GM19328 (cell line): Measurements from ENCODE around the gene SRPX.

Experiments
- ATAC-seq: cut with Tn5 transposase; IDR thresholded peaks from one replicate; pipeline ENCODE4 v1.9.1; 2021; ENCODE audit warnings: mild to moderate bottlenecking, moderate library complexity; ENCODE audit not compliant: unreplicated experiment

Gene SRPX

DNA sequence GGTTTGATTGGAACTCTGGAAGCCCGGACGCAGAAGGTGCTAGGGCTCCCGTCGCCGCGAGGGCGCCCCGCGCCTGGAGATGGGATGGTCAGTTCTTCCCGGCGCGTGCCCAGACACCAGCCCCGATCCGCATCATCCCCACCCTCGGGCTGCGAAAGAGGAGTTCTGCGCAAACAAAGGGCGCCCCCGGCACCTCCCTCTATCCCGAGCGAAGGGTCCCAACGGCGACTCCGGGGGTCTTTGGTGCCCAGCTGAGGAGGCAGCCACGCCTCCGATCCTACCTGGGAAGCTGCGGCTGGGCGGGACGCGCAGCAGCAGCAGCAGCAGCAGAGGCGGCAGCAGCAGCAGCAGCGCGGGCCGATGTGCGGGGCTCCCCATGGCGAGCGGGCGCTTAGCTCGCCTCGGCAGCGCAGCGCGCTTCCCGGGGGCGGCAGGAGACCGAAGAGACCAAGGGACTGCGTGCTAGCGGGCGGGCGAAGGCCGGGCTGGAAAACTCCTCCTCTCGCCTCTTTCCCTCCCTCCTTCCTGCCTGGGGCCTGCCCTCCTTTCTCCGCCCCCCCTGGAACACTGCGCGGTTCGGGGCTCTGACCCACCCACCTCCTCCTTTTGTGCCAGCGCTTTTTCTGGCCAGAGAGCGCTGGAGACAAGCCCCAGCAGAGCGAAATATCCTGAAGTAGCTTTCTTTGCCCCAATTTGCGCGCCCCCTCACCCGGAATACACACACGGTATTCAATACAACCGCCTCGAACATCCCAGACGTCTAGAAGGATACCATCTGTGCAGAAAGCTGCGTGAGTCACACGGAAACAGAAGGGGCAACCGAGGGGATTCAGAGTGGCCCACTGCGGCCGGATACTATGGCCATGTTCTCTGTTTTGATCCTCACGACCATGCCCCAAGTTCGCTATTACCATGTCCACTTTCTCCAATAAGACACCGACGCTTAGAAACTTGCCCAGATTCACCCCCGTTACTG, at the start of gene SRPX:
Gene SRPX, minus strand, starts transcription at position 457 of the 976 bp plus-strand sequence. Its CDS starts 79 bp downstream, at position 378.
- ATAC-seq: no peak

GRCh38 chrX:38268011-38268410, 47.3 kb upstream of the SRPX start:
- ATAC-seq: no peak

DNA sequence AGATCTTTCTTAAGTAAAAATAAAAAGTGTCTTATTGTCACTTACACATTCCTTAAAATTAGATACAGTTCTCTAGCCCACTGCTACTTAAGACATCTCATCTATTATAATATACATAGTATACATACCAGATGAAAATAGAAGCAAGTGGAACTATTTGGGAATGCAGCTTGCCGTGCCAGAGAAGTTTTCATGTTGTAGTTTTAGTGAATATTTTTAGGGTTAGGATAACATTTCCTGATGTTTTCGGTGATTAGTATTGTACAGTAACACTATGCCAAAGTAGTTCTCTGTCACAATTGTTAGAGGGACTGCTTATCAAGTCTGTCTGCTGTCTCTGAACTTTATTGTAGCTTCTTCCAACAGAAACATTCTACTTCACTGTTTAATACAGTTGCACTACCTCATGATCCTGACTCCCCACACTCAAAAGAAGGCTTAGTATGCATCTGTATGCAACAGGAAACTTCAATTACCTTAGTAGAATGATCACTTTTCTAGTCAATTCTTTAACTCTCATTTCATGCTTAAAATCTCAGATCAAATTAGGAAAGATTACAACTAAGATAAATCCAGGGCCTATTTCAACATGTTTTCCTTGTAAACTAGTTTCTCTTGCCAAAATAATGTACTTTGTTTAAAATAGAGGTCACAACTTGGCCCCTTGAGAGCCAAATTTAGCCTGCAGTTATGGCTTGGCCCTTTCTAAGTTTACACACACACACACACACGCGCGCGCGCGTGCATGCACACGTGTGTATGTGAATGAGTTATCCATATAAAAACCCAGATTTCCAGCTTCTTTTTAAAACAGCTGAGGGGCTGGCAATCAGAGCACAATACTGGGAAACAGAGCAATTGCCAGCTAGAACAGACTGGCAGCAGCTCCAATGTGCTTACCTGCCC, 42.3 kb upstream of the SRPX start:
- no peak for ATAC-seq

GRCh38 chrX:38260231-38260630, 39.6 kb upstream of the SRPX start:
- ATAC-seq: no peak

DNA sequence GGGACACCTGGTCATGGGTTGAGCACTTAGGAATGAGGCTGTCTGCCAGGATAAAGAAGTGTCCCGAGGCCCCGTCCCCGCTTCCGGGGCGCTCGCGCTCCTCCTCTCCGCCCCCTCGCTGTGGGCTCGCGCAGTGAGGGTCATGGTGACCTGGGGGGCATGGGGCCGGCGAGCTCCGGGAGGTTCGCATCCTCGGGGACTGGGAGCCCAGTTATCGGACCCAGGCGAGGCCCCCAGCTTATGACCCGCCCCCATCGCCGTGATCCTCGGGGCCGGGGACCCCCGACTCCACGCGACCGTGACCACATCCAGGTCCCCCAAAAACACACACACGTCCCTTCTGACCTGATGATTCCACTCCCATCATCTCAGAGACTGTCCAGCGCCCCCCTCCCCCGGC, 35.3 kb upstream of the SRPX start:
- ATAC-seq: no peak

DNA sequence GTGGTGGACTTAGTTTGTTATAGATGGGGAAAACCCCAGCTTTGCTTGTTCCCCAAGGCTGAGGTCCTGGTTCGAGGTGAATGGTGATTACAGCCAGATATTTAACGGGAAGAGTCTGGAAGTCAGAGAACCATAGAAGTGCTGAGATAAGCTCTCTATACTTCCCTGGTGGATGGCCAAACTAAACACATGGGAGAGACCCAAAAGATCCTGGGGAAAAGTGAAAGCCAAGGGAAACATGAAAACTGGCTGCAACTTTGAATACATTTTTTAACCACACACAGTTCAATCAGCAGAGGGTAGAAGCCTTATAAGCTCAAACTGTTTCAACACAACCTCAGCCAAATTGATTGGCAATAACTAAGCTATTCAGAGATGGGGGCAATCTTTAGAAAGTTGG, 29.3 kb upstream of the SRPX start:
- ATAC-seq: no peak

DNA sequence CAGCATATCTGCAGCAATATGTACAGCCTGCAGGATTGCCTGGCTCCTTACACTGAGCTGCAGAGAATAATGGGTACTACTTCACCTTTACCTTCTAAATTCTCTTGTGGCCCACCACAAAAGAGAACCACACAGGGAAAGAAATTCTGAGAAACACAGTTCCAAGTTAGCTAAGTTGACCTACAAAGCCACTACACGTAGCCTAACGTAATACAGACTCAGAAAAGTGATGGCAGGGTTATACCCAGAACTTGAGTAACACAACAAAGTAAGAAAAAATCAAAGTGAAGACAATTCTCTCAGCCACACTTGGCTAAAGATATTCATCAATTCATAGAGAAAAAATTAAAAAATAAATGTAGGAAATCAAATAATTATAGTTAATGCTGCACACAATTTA, 26.4 kb upstream of the SRPX start:
- ATAC-seq: no peak

DNA sequence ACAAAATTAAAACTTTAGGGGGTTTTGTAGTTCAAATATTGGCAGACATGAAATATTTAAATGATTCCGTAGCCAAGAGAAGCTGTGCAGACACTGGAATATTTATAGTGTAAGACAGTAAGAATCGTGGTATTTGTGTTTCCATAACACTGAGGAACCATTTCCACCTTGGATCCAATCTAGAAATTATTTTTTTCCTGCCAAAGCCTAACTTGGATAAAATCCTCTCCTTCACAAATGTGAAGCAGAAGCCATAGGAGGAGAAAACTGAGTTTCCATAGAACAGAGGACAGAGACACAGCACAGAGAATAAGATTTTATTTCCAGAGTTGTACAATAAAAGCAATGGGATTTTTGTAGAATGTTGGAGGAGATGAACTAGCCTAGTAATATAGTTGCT, 19.9 kb upstream of the SRPX start:
- ATAC-seq: no peak

DNA sequence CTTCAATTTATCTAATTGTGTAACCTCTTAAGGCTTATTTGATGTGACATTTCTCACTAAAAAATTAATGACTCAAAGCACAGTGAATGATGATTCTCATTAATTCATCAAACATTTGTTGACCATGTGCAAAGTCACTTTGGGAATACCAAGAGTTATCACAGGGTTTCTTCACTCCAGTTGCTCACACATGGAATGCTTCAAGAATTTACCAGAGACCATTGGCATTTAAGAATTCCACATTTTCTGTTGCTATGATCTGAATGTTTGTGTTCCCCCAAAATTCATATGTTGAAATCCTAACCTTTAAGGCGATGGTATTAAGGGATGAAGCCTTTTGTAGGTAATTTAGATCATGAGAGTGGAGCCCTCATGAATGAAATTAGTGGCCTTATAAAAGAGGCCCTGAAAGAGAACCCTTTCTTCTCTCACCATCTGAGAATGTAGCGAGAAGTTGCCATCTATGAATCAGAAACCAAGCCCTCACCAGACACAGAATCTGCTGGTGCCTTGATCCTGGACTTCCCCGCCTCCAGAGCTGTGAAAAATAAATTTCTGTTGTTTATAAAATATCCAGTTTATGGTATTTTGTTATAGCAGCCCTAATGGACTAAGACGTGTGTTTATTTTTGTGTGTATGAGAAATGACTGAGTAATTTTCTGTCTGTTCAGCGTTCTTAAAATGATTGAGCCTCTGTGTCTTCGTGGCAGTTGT, 16.4 kb upstream of the SRPX start:
- no peak for ATAC-seq

DNA sequence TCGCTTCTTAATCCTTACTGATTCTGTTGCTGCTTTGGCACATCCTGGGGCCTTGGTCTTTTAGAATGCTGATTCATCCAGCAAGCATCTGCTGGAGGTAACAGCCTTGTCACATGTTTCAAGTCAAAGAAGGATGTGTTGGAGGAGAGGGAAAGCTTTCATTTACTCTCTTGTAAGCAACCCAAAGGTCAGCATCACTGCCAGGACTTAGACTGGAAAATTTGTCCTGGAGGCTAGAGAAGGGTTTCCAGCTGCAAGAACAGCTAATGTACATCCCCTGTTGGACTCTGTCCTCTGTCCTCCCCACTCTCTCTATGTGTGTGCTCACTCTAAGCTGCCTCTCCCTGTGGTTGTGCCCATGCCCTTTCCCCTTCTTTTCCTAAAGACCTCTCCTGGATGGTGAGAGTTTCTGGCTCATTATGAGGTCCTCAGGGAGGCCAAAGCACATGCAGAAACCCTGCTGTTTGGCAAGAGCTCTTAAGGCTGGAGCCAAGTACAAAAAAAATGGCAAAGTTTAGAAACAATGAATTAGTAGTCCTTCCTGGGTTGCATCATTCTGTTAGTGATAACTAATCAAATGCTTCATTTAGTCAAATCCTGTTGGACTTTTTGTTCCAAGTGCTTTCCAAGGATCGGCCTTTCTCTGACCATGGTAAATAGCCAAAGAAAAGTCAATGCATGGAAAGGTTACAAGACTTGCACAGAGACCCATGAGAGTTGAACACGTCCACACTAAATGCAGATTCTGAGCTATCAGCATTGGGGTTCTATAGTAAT, 13.4 kb upstream of the SRPX start:
- ATAC-seq: no peak

- no peak for ATAC-seq
These were observed 11.5 kb upstream of the SRPX start for GRCh38 chrX:38232079-38232686.

DNA sequence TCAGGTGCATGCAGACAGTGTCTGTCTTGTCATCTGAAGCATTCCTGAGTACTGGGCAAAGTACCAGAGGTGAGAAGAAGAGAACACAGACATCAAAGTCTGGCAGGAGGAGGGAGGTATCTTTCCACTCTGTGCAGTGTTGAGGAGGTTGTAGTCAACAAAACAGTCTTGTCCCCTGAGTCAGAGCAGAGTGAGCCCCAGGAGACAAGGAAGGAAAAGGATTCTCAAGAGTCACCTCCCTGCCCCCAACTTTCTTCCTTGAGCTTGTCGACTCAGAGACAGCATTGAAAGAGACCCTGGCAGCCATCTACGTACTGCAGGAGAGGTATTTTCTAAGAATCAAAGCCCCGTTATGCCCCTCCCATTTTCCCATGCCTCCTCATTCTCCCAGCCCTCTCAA, 4.4 kb upstream of the SRPX start:
- no peak for ATAC-seq

GRCh38 chrX:38224160-38224559, 3.5 kb upstream of the SRPX start:
- no peak for ATAC-seq

DNA sequence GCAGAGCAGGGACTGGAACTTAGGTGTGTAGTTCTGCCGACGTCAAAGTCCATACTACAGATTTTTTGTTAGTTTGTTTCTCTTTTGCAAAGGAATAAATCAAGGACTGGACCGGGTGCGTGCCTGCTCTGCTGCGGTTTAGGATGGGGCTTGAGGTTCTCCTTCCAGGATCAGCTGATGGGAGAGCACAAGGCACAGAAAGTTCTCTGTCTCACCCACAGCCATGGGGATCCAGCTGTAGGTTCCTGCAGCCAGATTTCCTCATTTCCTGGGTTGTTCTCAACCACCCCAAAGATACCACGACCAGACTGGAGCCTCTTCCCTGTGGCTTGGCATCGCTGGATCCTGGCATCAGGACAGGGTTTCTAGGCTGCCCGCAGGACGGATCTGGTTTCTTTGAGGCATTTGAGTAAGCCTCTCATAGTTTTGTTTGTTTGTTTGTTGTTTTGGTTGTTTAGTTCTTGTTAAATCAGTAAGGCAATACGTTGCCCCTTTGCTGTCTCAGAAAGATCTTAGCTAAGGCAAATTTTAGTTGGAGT, 789 bp upstream of the SRPX start:
- no peak for ATAC-seq

DNA sequence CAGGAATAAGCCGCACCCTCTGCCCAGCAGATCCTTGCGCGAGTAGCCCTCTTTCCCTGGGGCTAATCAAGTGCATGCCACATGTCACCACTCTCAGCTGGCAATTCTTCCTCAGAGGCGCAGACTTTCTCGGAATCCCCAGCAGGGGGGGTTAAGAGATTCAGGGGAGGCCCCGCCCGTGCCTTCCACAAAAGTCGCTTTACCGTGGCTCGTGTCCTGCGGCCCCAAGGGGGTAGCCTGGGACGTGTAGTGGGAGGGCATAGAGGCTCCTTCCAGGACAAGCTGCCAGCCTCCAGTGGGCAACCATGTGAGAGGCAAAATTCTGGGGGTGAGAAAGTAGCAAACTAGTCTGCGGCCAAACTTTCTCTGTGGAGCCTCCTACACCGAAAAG, 652 bp downstream of the SRPX start:
- no peak for ATAC-seq

- ATAC-seq: no peak
These were observed 4.0 kb downstream of the SRPX start for GRCh38 chrX:38216642-38217041.

GRCh38 chrX:38214551-38215531, 5.8 kb downstream of the SRPX start:
- ATAC-seq: no peak

DNA sequence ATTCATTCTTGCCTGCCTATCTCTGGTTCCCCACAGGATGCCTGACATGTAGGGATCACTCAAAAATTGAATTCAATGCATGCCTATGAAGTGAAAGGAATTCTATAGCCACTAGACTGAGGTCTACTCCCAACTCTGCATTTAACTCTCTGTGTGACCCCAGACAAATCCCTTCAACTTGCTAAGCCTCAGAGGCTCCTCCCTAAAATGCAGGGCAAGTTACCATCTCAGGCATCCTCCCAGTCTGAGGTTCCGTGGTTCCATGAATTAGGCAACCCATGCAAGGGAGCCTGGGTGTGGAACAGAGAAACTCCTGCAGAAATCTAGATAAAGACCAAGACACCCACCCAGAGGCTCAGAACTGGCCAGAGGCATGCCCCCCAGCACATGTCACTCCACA, 6.6 kb downstream of the SRPX start:
- ATAC-seq: no peak
